HCT116 (cell line): ENCODE data around the gene DNMT3B. TPM values are rescaled to one million over a fixed set of nuclear protein-coding genes. Genes with fewer than 3 reads are reported as not detected.

ENCODE experiments used
- ATAC-seq: fragments of 200-7000 bp; cut with Tn5 transposase; 2 replicates; pipeline ENCODE4 v1.9.1; 2020; ENCODE audit warnings: mild to moderate bottlenecking, moderate library complexity
- BruUV-seq: library from RNA; stranded (reverse); fragments of 400-500 nt; replicated peaks from 2 replicates; lab custom pipeline; 2021; lab: Mats Ljungman, UMichigan
- CTCF ChIA-PET: fragments of 300-600 bp; sonication (Branson Sonifier 250); formaldehyde crosslinking; loops from one replicate; lab custom pipeline; 2021; ENCODE audit warnings: antibody characterized with exemption; lab: Charles Lee
- POLR2A ChIA-PET: fragments of 300-600, 350-600 bp; sonication (Branson Sonifier 250); formaldehyde crosslinking; loops from one replicate; lab custom pipeline; 2021; ENCODE audit warnings: antibody characterized with exemption; lab: Charles Lee
- RAD21 ChIA-PET, 2 experiments: fragments of 300-600 bp; sonication (Branson Sonifier 250); formaldehyde crosslinking; loops; one replicate each; lab custom pipeline; 2023; ENCODE audit warnings: low total read pairs in 2 of 2; ENCODE audit not compliant: uncharacterized antibody in 2 of 2, unreplicated experiment in 2 of 2, low non-redundant PET in 1 of 2; lab: Charles Lee
- DNase-seq: peaks from one replicate; pipeline ENCODE4 v3.0.0-alpha.2; 2010; ENCODE audit warnings: low read depth, low spot score
- H2AFZ ChIP-seq: fragments of 200-600 bp; shearing (Covaris generic), sonication (generic); 2 replicates; pipeline ENCODE4 v1.6.1; 2017; ENCODE audit warnings: low read depth, mixed run types, mixed read lengths, antibody characterized with exemption, low read length; ENCODE audit not compliant: poor library complexity, severe bottlenecking
- H3K27ac ChIP-seq: 2 replicates; pipeline ENCODE4 v1.5.1; 2012; ENCODE audit warnings: low read depth, low read length
- H3K27me3 ChIP-seq: fragments of 200-600 bp; sonication (generic); 2 replicates; pipeline ENCODE4 v1.6.1; 2016; ENCODE audit warnings: mixed run types, low read length, mixed read lengths; ENCODE audit not compliant: insufficient read depth
- H3K36me3 ChIP-seq, 2 experiments: fragments of 200-500 bp in 1 of 2; fragments of 200-600 bp in 1 of 2; sonication (Bioruptor generic) in 1 of 2; sonication (generic) in 1 of 2; 2 replicates each; pipeline versions ENCODE4 v1.5.1 to v1.6.1; 2014 to 2016; ENCODE audit warnings: low read length in 2 of 2, inconsistent platforms in 1 of 2, mixed read lengths in 1 of 2, mixed run types in 1 of 2; ENCODE audit not compliant: insufficient read depth in 2 of 2, control insufficient read depth in 1 of 2
- H3K4me1 ChIP-seq, 2 experiments: fragments of 200-600 bp in 1 of 2; sonication (generic) in 1 of 2; 2 replicates each; pipeline versions ENCODE4 v1.5.1 to v1.6.1; 2012 to 2017; ENCODE audit warnings: low read length in 2 of 2, inconsistent platforms in 1 of 2, mild to moderate bottlenecking in 1 of 2, mixed read lengths in 1 of 2, mixed run types in 1 of 2, moderate library complexity in 1 of 2; ENCODE audit not compliant: insufficient read depth in 2 of 2, control insufficient read depth in 1 of 2
- H3K4me2 ChIP-seq: fragments of 200-600 bp; sonication (generic); 2 replicates; pipeline ENCODE4 v1.6.1; 2017; ENCODE audit warnings: mixed run types, low read length, mixed read lengths
- H3K4me3 ChIP-seq, 2 experiments: fragments of 200-600 bp in 1 of 2; sonication (generic) in 1 of 2; replicated peaks in 1 of 2; 2 replicates each; pipeline ENCODE4 v1.5.1; 2011 to 2016; ENCODE audit warnings: low read length in 2 of 2, control low read depth in 1 of 2, low read depth in 1 of 2, mild to moderate bottlenecking in 1 of 2, mixed read lengths in 1 of 2, mixed run types in 1 of 2
- H3K79me2 ChIP-seq: fragments of 200-600 bp; sonication (generic); 2 replicates; pipeline ENCODE4 v1.6.1; 2017; ENCODE audit warnings: mild to moderate bottlenecking, mixed run types, low read length, moderate library complexity, mixed read lengths; ENCODE audit not compliant: insufficient read depth
- H3K9ac ChIP-seq: fragments of 200-600 bp; sonication (generic); 2 replicates; pipeline ENCODE4 v1.6.1; 2016; ENCODE audit warnings: low read length, mixed read lengths
- H3K9me2 ChIP-seq: fragments of 200-600 bp; sonication (generic), shearing (Covaris generic); 2 replicates; pipeline ENCODE4 v1.6.1; 2017; ENCODE audit warnings: mixed run types, mild to moderate bottlenecking, moderate library complexity; ENCODE audit not compliant: insufficient read depth
- H3K9me3 ChIP-seq, 2 experiments: fragments of 200-500 bp in 1 of 2; fragments of 200-600 bp in 1 of 2; sonication (Bioruptor generic) in 1 of 2; sonication (generic) in 1 of 2; 2 replicates each; pipeline ENCODE4 v1.6.1; 2014 to 2017; ENCODE audit warnings: low read length in 2 of 2, mixed read lengths in 2 of 2, inconsistent platforms in 1 of 2, low read depth in 1 of 2, mild to moderate bottlenecking in 1 of 2, mixed run types in 1 of 2, moderate library complexity in 1 of 2; ENCODE audit not compliant: control insufficient read depth in 1 of 2, insufficient read depth in 1 of 2
- H4K20me1 ChIP-seq: fragments of 200-600 bp; sonication (generic), shearing (Covaris generic); 2 replicates; pipeline ENCODE4 v1.6.1; 2017; ENCODE audit warnings: mixed run types, mild to moderate bottlenecking, moderate library complexity; ENCODE audit not compliant: insufficient read depth
- EZH2phosphoT487 ChIP-seq: fragments of 200-600 bp; IDR thresholded peaks from 2 replicates; pipeline ENCODE4 v1.6.1; 2018; ENCODE audit warnings: antibody characterized with exemption, borderline replicate concordance
- MAX ChIP-seq: IDR thresholded peaks from 2 replicates; pipeline ENCODE4 v1.6.1; 2012
- POLR2A ChIP-seq: IDR thresholded peaks from 2 replicates; pipeline ENCODE4 v1.7.0; 2011; ENCODE audit warnings: borderline replicate concordance; ENCODE audit not compliant: insufficient read depth, insufficient read length; ENCODE audit errors: extremely low read depth
- POLR2AphosphoS5 ChIP-seq: IDR thresholded peaks from 2 replicates; pipeline ENCODE4 v1.6.1; 2011; ENCODE audit warnings: mild to moderate bottlenecking, low read depth, low read length, moderate library complexity
- RAD21 ChIP-seq: IDR thresholded peaks from 2 replicates; pipeline ENCODE4 v1.6.1; 2012; ENCODE audit warnings: low read depth, mild to moderate bottlenecking
- REST ChIP-seq: IDR thresholded peaks from 2 replicates; pipeline ENCODE4 v1.6.1; 2012; ENCODE audit warnings: low read depth
- SIN3A ChIP-seq: IDR thresholded peaks from 2 replicates; pipeline ENCODE4 v1.6.1; 2012; ENCODE audit warnings: low read depth
- SP1 ChIP-seq: IDR thresholded peaks from 2 replicates; pipeline ENCODE4 v1.6.1; 2012; ENCODE audit warnings: low read depth
- TCF7L2 ChIP-seq: IDR thresholded peaks from 2 replicates; pipeline ENCODE4 v1.7.0; 2011; ENCODE audit warnings: borderline replicate concordance, inconsistent platforms; ENCODE audit not compliant: insufficient read depth, insufficient read length; ENCODE audit errors: extremely low read depth
- YY1 ChIP-seq: IDR thresholded peaks from 2 replicates; pipeline ENCODE4 v1.6.1; 2011; ENCODE audit warnings: low read length, low read depth, moderate library complexity, mild to moderate bottlenecking; ENCODE audit not compliant: insufficient replicate concordance; ENCODE audit errors: extremely low read depth
- intact Hi-C: fragments of 100-400 bp; cut with micrococcal nuclease; formaldehyde crosslinking; loops from 2 replicates; pipeline ENCODE4 v1.10.0; 2022
- total RNA-seq: library from RNA; stranded (reverse); gene quantifications from one replicate; pipeline ENCODE4 v1.2.1, GENCODE V29; 2021; ENCODE audit not compliant: unreplicated experiment
- TF ChIP-seq, protein P1 (sequence below), 3 experiments: fragments of 200-600 bp in 1 of 3; sonication (generic) in 1 of 3; IDR thresholded peaks in 2 of 3; conservative IDR thresholded peaks in 1 of 3; 2 replicates each; pipeline ENCODE4 v1.5.1; 2012 to 2017; ENCODE audit warnings: low read depth in 2 of 3, low read length in 2 of 3, antibody characterized with exemption in 1 of 3, borderline replicate concordance in 1 of 3, control low read depth in 1 of 3, mild to moderate bottlenecking in 1 of 3, mixed read lengths in 1 of 3, mixed run types in 1 of 3, moderate library complexity in 1 of 3; ENCODE audit not compliant: insufficient read depth in 1 of 3
- TF ChIP-seq, protein P2 (sequence below): IDR thresholded peaks from 2 replicates; pipeline ENCODE4 v1.6.1; 2012
- TF ChIP-seq, protein P3 (sequence below): IDR thresholded peaks from 2 replicates; pipeline ENCODE4 v1.6.1; 2011; ENCODE audit warnings: mild to moderate bottlenecking, low read length, moderate library complexity; ENCODE audit not compliant: insufficient replicate concordance; ENCODE audit errors: extremely low read depth

DNMT3B gene
- total RNA-seq, 1 experiment from 2014 or later: 22.2 TPM

DNA sequence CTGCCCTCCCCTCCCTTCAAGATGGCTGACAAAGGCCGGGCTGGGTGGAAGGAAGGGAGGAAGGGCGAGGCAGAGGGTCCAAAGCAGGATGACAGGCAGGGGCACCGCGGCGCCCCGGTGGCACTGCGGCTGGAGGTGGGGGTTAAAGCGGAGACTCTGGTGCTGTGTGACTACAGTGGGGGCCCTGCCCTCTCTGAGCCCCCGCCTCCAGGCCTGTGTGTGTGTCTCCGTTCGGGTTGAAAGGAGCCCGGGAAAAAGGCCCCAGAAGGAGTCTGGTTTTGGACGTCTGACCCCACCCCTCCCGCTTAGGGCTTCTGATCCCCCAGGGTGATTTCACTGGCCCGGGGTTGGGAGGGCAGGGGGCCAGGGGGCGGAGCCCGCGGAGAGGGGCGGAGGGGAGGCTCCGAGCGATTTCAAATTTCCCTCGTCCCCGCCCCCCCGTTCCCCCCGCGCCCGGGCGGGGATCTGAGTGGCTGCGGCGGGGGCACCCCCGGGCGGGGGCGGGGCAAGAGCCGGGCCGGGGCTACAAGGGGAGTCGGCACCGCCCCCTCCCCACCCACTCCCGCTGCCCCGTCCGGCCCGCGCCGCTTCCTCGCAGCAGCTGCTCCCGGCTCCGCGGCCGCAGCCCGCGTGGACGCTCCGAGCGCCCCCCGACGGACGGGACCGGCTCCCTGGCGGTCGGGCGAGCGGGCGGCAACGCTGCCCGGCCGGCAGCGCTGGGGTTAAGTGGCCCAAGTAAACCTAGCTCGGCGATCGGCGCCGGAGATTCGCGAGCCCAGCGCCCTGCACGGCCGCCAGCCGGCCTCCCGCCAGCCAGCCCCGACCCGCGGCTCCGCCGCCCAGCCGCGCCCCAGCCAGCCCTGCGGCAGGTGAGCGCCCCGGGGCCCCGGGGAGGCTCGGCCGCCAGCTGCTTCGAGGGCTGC is at the start of gene DNMT3B (continued):
- TF ChIP-seq, protein P1, sequence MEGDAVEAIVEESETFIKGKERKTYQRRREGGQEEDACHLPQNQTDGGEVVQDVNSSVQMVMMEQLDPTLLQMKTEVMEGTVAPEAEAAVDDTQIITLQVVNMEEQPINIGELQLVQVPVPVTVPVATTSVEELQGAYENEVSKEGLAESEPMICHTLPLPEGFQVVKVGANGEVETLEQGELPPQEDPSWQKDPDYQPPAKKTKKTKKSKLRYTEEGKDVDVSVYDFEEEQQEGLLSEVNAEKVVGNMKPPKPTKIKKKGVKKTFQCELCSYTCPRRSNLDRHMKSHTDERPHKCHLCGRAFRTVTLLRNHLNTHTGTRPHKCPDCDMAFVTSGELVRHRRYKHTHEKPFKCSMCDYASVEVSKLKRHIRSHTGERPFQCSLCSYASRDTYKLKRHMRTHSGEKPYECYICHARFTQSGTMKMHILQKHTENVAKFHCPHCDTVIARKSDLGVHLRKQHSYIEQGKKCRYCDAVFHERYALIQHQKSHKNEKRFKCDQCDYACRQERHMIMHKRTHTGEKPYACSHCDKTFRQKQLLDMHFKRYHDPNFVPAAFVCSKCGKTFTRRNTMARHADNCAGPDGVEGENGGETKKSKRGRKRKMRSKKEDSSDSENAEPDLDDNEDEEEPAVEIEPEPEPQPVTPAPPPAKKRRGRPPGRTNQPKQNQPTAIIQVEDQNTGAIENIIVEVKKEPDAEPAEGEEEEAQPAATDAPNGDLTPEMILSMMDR (IDR thresholded peaks at IDR 0.05 in 2 of 3, conservative IDR thresholded peaks at IDR 0.05 in 1 of 3; ENCODE audit: borderline replicate concordance in 1 of 3, insufficient read depth in 1 of 3, low read depth in 2 of 3, low read length in 2 of 3): no peak
- TF ChIP-seq TCF7L2 (peak; percentile 21), MAX (peak; percentile 34; the same call in 1 of the 2 replicates), POLR2AphosphoS5 (peak; percentile 91), SIN3A (no peak; the same call in 1 of the 2 replicates)
- TF ChIP-seq, protein P2, sequence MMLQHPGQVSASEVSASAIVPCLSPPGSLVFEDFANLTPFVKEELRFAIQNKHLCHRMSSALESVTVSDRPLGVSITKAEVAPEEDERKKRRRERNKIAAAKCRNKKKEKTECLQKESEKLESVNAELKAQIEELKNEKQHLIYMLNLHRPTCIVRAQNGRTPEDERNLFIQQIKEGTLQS: no peak
- TF ChIP-seq, all 23 proteins: peak for 8

- no peak overlapping the region for H3K27ac ChIP-seq
- ChIA-PET POLR2A (no interaction called here), RAD21 (no interaction called here), CTCF (no interaction called here)
- no peak overlapping the region for H2AFZ ChIP-seq
- no peaks in the 10 kb centered on the region for H3K9me2 ChIP-seq
- BruUV-seq: no TSS peak
- H3K9ac ChIP-seq: no peak overlapping the region
- intact Hi-C loops: no loop called here
- H3K27me3 ChIP-seq: no peaks in the 10 kb centered on the region
- peaks cover 0 to 4% of the 10 kb centered on the region in 2 experiments; a peak in 3 of 4 replicates for H3K4me1 ChIP-seq
- ATAC-seq (no peak), DNase-seq (no peak)
- H3K4me2 ChIP-seq: no peak overlapping the region
- H3K36me3 ChIP-seq: no peaks in the 10 kb centered on the region
- no peaks in the 10 kb centered on the region for H3K79me2 ChIP-seq
- no peak overlapping the region for H3K4me3 ChIP-seq
- no peaks in the 10 kb centered on the region for H3K9me3 ChIP-seq
- H4K20me1 ChIP-seq: no peaks in the 10 kb centered on the region
- TF ChIP-seq, protein P2: no peak
- TF ChIP-seq SIN3A (no peak), EZH2phosphoT487 (no peak), YY1 (no peak), SP1 (no peak), REST (no peak), POLR2A (no peak), RAD21 (no peak)
- TF ChIP-seq, protein P3, sequence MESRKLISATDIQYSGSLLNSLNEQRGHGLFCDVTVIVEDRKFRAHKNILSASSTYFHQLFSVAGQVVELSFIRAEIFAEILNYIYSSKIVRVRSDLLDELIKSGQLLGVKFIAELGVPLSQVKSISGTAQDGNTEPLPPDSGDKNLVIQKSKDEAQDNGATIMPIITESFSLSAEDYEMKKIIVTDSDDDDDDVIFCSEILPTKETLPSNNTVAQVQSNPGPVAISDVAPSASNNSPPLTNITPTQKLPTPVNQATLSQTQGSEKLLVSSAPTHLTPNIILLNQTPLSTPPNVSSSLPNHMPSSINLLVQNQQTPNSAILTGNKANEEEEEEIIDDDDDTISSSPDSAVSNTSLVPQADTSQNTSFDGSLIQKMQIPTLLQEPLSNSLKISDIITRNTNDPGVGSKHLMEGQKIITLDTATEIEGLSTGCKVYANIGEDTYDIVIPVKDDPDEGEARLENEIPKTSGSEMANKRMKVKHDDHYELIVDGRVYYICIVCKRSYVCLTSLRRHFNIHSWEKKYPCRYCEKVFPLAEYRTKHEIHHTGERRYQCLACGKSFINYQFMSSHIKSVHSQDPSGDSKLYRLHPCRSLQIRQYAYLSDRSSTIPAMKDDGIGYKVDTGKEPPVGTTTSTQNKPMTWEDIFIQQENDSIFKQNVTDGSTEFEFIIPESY: no peak
Observed at GRCh38 chr20:32718749-32719348, 43.3 kb upstream of the DNMT3B start.
